WTC11 (cell line): Measurements from ENCODE around the gene BTBD19. TPM values are rescaled to one million over a fixed set of nuclear protein-coding genes. Genes with fewer than 3 reads are reported as not detected.

ENCODE experiments used
- ATF1 ChIP-seq: sonication (generic); formaldehyde crosslinking; IDR thresholded peaks from 2 replicates; pipeline ENCODE4 v1.8.1; 2023; ENCODE audit warnings: mild to moderate bottlenecking, moderate library complexity, missing genetic modification reagents
- ESRRA ChIP-seq: sonication (generic); formaldehyde crosslinking; IDR thresholded peaks from 2 replicates; pipeline ENCODE4 v1.8.1; 2022; ENCODE audit warnings: mild to moderate bottlenecking, missing genetic modification reagents, borderline replicate concordance
- FOXK1 ChIP-seq: sonication (generic); formaldehyde crosslinking; IDR thresholded peaks from 2 replicates; pipeline ENCODE4 v1.8.0; 2022; ENCODE audit warnings: mild to moderate bottlenecking, moderate library complexity, missing genetic modification reagents
- FOXP1 ChIP-seq: sonication (generic); formaldehyde crosslinking; IDR thresholded peaks from 2 replicates; pipeline ENCODE4 v1.8.0; 2022; ENCODE audit warnings: missing genetic modification reagents, mild to moderate bottlenecking, moderate library complexity, borderline replicate concordance
- IRF2 ChIP-seq: sonication (generic); formaldehyde crosslinking; IDR thresholded peaks from 2 replicates; pipeline ENCODE4 v1.8.0; 2022; ENCODE audit warnings: low read depth, missing genetic modification reagents, borderline replicate concordance
- JAZF1 ChIP-seq: fragments of 250-450 bp; sonication (Bioruptor Pico); IDR thresholded peaks from 2 replicates; pipeline ENCODE4 v1.9.0; 2021; ENCODE audit warnings: moderate library complexity, mild to moderate bottlenecking, inconsistent platforms
- MYBL2 ChIP-seq: sonication (generic); formaldehyde crosslinking; IDR thresholded peaks from 2 replicates; pipeline ENCODE4 v1.8.1; 2023; ENCODE audit warnings: mild to moderate bottlenecking, moderate library complexity, missing genetic modification reagents
- NFYB ChIP-seq: sonication (generic); formaldehyde crosslinking; conservative IDR thresholded peaks from 2 replicates; pipeline ENCODE4 v1.8.0; 2022; ENCODE audit warnings: low read depth, missing genetic modification reagents
- NR1H2 ChIP-seq: sonication (generic); formaldehyde crosslinking; IDR thresholded peaks from 2 replicates; pipeline ENCODE4 v1.9.0; 2021; ENCODE audit warnings: mild to moderate bottlenecking, moderate library complexity, missing genetic modification reagents
- SMAD3 ChIP-seq: sonication (generic); formaldehyde crosslinking; IDR thresholded peaks from 2 replicates; pipeline ENCODE4 v1.8.0; 2022; ENCODE audit warnings: missing genetic modification reagents, mild to moderate bottlenecking, borderline replicate concordance
- SMAD4 ChIP-seq: sonication (generic); formaldehyde crosslinking; IDR thresholded peaks from 2 replicates; pipeline ENCODE4 v1.8.0; 2022; ENCODE audit warnings: mild to moderate bottlenecking, missing genetic modification reagents
- TP53 ChIP-seq: sonication (generic); formaldehyde crosslinking; IDR thresholded peaks from 2 replicates; pipeline ENCODE4 v1.8.1; 2023; ENCODE audit warnings: mild to moderate bottlenecking, missing genetic modification reagents
- ZNF138 ChIP-seq: sonication (generic); formaldehyde crosslinking; conservative IDR thresholded peaks from 2 replicates; pipeline ENCODE4 v1.8.1; 2022; ENCODE audit warnings: mild to moderate bottlenecking, moderate library complexity, missing genetic modification reagents
- total RNA-seq: library from RNA; stranded (reverse); gene quantifications from 3 replicates; pipeline ENCODE4 v1.2.3, GENCODE V29; 2021
- TF ChIP-seq, protein P1 (sequence below): sonication (generic); formaldehyde crosslinking; IDR thresholded peaks from 2 replicates; pipeline ENCODE4 v1.8.1; 2023; ENCODE audit warnings: mild to moderate bottlenecking, missing genetic modification reagents
- TF ChIP-seq, protein P2 (sequence below): sonication (generic); formaldehyde crosslinking; IDR thresholded peaks from 2 replicates; pipeline ENCODE4 v1.8.0; 2022; ENCODE audit warnings: mild to moderate bottlenecking, missing genetic modification reagents
- TF ChIP-seq, protein P3 (sequence below): fragments of 250-450 bp; sonication (Bioruptor Pico); IDR thresholded peaks from 2 replicates; pipeline ENCODE4 v1.8.0; 2021; ENCODE audit warnings: mild to moderate bottlenecking
- TF ChIP-seq, protein P4 (sequence below): fragments of 250-450 bp; sonication (Bioruptor Pico); IDR thresholded peaks from 2 replicates; pipeline ENCODE4 v1.9.0; 2021; ENCODE audit warnings: moderate library complexity, mild to moderate bottlenecking, inconsistent platforms, borderline replicate concordance
- TF ChIP-seq, protein P5 (sequence below): sonication (generic); formaldehyde crosslinking; IDR thresholded peaks from 2 replicates; pipeline ENCODE4 v1.8.1; 2022; ENCODE audit warnings: low read depth, missing genetic modification reagents, borderline replicate concordance
- TF ChIP-seq, protein P6 (sequence below): sonication (generic); formaldehyde crosslinking; IDR thresholded peaks from 2 replicates; pipeline ENCODE4 v1.8.1; 2023; ENCODE audit warnings: mild to moderate bottlenecking, missing genetic modification reagents, borderline replicate concordance
- TF ChIP-seq, protein P7 (sequence below): sonication (generic); formaldehyde crosslinking; IDR thresholded peaks from 2 replicates; pipeline ENCODE4 v1.8.1; 2022; ENCODE audit warnings: low read depth, mild to moderate bottlenecking, moderate library complexity, missing genetic modification reagents, borderline replicate concordance
- TF ChIP-seq, protein P8 (sequence below): fragments of 250-450 bp; sonication (Bioruptor Pico); IDR thresholded peaks from 2 replicates; pipeline ENCODE4 v1.9.0; 2021; ENCODE audit warnings: mild to moderate bottlenecking
- TF ChIP-seq, protein P9 (sequence below): fragments of 250-450 bp; sonication (Bioruptor Pico); IDR thresholded peaks from 2 replicates; pipeline ENCODE4 v1.9.0; 2021; ENCODE audit warnings: mild to moderate bottlenecking, borderline replicate concordance

Gene BTBD19
- total RNA-seq, 1 experiment from 2014 or later: 1.7 TPM

DNA sequence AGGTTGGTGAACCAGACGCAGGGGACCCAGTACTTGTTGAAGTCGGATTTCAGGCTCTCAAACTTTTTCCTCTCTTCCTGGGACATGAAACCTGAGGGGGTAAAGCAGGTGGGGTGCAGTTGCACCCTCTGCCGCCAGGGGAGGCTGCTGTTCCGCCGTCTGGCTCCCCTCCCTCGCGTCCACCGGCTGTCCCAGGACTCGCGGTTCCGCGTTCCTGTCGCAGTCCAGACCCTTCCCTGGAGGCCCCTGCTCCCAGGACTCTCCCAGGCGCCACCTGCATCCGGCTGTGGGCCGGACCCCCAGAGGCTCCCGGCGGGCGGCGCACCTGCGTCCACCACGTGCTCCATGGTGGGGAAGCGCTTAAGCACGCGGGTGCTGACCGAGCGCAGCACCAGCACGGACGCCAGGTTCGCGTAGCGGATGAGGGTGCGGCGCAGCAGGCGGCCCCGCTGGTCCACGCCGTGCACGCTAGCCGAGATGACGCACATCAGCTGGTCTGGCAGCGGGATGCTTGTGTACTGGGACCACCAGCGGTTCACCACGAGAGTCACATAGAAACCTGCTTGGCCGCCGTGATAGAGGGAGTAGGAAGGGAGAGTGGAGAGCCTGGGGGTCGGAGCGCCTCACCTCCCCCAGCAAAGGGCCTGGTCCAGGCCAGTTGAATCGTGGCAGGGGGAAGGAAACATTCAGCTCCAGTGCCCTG lies 22.0 kb upstream of the BTBD19 start (continued):
- TF ChIP-seq ESRRA (CRISPR knock-in tag) (no peak), IRF2 (CRISPR knock-in tag) (no peak), SMAD4 (CRISPR knock-in tag) (no peak), FOXP1 (peak; percentile 89), NR1H2 (CRISPR knock-in tag) (no peak), NFYB (no peak; the same call in 1 of the 2 replicates), SMAD3 (CRISPR knock-in tag) (peak; percentile 88), JAZF1 (no peak), MYBL2 (CRISPR knock-in tag) (peak; percentile 18; the same call in 1 of the 2 replicates), FOXK1 (peak; percentile 79), ZNF138 (CRISPR knock-in tag) (peak; percentile 77; the same call in 1 of the 2 replicates), ATF1 (CRISPR knock-in tag) (no peak), TP53 (CRISPR knock-in tag) (0 out of 2 replicates have a peak, but pooled peaks have one; percentile 42)
- TF ChIP-seq, protein P1, sequence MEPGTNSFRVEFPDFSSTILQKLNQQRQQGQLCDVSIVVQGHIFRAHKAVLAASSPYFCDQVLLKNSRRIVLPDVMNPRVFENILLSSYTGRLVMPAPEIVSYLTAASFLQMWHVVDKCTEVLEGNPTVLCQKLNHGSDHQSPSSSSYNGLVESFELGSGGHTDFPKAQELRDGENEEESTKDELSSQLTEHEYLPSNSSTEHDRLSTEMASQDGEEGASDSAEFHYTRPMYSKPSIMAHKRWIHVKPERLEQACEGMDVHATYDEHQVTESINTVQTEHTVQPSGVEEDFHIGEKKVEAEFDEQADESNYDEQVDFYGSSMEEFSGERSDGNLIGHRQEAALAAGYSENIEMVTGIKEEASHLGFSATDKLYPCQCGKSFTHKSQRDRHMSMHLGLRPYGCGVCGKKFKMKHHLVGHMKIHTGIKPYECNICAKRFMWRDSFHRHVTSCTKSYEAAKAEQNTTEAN (CRISPR knock-in tag): no peak
- TF ChIP-seq, protein P2, sequence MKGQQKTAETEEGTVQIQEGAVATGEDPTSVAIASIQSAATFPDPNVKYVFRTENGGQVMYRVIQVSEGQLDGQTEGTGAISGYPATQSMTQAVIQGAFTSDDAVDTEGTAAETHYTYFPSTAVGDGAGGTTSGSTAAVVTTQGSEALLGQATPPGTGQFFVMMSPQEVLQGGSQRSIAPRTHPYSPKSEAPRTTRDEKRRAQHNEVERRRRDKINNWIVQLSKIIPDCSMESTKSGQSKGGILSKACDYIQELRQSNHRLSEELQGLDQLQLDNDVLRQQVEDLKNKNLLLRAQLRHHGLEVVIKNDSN (CRISPR knock-in tag): peak; percentile 71; the same call in 1 of the 2 replicates
- TF ChIP-seq, protein P3, sequence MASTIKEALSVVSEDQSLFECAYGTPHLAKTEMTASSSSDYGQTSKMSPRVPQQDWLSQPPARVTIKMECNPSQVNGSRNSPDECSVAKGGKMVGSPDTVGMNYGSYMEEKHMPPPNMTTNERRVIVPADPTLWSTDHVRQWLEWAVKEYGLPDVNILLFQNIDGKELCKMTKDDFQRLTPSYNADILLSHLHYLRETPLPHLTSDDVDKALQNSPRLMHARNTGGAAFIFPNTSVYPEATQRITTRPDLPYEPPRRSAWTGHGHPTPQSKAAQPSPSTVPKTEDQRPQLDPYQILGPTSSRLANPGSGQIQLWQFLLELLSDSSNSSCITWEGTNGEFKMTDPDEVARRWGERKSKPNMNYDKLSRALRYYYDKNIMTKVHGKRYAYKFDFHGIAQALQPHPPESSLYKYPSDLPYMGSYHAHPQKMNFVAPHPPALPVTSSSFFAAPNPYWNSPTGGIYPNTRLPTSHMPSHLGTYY (CRISPR knock-in tag): no peak; the same call in 1 of the 2 replicates
- TF ChIP-seq, protein P4, sequence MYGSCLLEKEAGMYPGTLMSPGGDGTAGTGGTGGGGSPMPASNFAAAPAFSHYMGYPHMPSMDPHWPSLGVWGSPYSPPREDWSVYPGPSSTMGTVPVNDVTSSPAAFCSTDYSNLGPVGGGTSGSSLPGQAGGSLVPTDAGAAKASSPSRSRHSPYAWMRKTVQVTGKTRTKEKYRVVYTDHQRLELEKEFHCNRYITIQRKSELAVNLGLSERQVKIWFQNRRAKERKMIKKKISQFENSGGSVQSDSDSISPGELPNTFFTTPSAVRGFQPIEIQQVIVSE (CRISPR knock-in tag): no peak
- TF ChIP-seq, protein P5, sequence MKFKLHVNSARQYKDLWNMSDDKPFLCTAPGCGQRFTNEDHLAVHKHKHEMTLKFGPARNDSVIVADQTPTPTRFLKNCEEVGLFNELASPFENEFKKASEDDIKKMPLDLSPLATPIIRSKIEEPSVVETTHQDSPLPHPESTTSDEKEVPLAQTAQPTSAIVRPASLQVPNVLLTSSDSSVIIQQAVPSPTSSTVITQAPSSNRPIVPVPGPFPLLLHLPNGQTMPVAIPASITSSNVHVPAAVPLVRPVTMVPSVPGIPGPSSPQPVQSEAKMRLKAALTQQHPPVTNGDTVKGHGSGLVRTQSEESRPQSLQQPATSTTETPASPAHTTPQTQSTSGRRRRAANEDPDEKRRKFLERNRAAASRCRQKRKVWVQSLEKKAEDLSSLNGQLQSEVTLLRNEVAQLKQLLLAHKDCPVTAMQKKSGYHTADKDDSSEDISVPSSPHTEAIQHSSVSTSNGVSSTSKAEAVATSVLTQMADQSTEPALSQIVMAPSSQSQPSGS (CRISPR knock-in tag): no peak
- TF ChIP-seq, protein P6, sequence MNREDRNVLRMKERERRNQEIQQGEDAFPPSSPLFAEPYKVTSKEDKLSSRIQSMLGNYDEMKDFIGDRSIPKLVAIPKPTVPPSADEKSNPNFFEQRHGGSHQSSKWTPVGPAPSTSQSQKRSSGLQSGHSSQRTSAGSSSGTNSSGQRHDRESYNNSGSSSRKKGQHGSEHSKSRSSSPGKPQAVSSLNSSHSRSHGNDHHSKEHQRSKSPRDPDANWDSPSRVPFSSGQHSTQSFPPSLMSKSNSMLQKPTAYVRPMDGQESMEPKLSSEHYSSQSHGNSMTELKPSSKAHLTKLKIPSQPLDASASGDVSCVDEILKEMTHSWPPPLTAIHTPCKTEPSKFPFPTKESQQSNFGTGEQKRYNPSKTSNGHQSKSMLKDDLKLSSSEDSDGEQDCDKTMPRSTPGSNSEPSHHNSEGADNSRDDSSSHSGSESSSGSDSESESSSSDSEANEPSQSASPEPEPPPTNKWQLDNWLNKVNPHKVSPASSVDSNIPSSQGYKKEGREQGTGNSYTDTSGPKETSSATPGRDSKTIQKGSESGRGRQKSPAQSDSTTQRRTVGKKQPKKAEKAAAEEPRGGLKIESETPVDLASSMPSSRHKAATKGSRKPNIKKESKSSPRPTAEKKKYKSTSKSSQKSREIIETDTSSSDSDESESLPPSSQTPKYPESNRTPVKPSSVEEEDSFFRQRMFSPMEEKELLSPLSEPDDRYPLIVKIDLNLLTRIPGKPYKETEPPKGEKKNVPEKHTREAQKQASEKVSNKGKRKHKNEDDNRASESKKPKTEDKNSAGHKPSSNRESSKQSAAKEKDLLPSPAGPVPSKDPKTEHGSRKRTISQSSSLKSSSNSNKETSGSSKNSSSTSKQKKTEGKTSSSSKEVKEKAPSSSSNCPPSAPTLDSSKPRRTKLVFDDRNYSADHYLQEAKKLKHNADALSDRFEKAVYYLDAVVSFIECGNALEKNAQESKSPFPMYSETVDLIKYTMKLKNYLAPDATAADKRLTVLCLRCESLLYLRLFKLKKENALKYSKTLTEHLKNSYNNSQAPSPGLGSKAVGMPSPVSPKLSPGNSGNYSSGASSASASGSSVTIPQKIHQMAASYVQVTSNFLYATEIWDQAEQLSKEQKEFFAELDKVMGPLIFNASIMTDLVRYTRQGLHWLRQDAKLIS (CRISPR knock-in tag): peak; percentile 61; the same call in 1 of the 2 replicates
- TF ChIP-seq, protein P7, sequence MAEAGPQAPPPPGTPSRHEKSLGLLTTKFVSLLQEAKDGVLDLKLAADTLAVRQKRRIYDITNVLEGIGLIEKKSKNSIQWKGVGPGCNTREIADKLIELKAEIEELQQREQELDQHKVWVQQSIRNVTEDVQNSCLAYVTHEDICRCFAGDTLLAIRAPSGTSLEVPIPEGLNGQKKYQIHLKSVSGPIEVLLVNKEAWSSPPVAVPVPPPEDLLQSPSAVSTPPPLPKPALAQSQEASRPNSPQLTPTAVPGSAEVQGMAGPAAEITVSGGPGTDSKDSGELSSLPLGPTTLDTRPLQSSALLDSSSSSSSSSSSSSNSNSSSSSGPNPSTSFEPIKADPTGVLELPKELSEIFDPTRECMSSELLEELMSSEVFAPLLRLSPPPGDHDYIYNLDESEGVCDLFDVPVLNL (CRISPR knock-in tag): no peak; the same call in 1 of the 2 replicates
- TF ChIP-seq, protein P8, sequence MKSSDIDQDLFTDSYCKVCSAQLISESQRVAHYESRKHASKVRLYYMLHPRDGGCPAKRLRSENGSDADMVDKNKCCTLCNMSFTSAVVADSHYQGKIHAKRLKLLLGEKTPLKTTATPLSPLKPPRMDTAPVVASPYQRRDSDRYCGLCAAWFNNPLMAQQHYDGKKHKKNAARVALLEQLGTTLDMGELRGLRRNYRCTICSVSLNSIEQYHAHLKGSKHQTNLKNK (CRISPR knock-in tag): no peak
- TF ChIP-seq, protein P9, sequence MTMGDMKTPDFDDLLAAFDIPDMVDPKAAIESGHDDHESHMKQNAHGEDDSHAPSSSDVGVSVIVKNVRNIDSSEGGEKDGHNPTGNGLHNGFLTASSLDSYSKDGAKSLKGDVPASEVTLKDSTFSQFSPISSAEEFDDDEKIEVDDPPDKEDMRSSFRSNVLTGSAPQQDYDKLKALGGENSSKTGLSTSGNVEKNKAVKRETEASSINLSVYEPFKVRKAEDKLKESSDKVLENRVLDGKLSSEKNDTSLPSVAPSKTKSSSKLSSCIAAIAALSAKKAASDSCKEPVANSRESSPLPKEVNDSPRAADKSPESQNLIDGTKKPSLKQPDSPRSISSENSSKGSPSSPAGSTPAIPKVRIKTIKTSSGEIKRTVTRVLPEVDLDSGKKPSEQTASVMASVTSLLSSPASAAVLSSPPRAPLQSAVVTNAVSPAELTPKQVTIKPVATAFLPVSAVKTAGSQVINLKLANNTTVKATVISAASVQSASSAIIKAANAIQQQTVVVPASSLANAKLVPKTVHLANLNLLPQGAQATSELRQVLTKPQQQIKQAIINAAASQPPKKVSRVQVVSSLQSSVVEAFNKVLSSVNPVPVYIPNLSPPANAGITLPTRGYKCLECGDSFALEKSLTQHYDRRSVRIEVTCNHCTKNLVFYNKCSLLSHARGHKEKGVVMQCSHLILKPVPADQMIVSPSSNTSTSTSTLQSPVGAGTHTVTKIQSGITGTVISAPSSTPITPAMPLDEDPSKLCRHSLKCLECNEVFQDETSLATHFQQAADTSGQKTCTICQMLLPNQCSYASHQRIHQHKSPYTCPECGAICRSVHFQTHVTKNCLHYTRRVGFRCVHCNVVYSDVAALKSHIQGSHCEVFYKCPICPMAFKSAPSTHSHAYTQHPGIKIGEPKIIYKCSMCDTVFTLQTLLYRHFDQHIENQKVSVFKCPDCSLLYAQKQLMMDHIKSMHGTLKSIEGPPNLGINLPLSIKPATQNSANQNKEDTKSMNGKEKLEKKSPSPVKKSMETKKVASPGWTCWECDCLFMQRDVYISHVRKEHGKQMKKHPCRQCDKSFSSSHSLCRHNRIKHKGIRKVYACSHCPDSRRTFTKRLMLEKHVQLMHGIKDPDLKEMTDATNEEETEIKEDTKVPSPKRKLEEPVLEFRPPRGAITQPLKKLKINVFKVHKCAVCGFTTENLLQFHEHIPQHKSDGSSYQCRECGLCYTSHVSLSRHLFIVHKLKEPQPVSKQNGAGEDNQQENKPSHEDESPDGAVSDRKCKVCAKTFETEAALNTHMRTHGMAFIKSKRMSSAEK (CRISPR knock-in tag): no peak
